HG02798 (cell line): ENCODE results near the gene NPPB.

Experiments
- ATAC-seq: cut with Tn5 transposase; IDR thresholded peaks from one replicate; pipeline ENCODE4 v1.9.1; 2021; ENCODE audit warnings: mild to moderate bottlenecking; ENCODE audit not compliant: unreplicated experiment, poor library complexity

NPPB gene

GRCh38 chr1:11881749-11882441 lies 23.1 kb upstream of the NPPB start:
- no peak for ATAC-seq

GRCh38 chr1:11880911-11881748 lies 22.4 kb upstream of the NPPB start:
- ATAC-seq, result no peak

- no peak for ATAC-seq
Measured at GRCh38 chr1:11880181-11880575, 21.4 kb upstream of the NPPB start.

- ATAC-seq, result no peak
Measured at GRCh38 chr1:11879311-11880180, 20.8 kb upstream of the NPPB start.

- ATAC-seq, result no peak
Measured at GRCh38 chr1:11878891-11879190, 20.1 kb upstream of the NPPB start.

- no peak for ATAC-seq
Measured at GRCh38 chr1:11878081-11878890, 19.5 kb upstream of the NPPB start.

GRCh38 chr1:11877074-11877473 lies 18.3 kb upstream of the NPPB start:
- no peak for ATAC-seq

GRCh38 chr1:11875094-11875493 lies 16.3 kb upstream of the NPPB start:
- ATAC-seq, result no peak

- ATAC-seq, result no peak
Measured at GRCh38 chr1:11874624-11875023, 15.9 kb upstream of the NPPB start.

- no peak for ATAC-seq
Measured at GRCh38 chr1:11874258-11874562, 15.5 kb upstream of the NPPB start.

- no peak for ATAC-seq
Measured at GRCh38 chr1:11873395-11874257, 14.9 kb upstream of the NPPB start.

GRCh38 chr1:11872545-11872944 lies 13.8 kb upstream of the NPPB start:
- ATAC-seq, result no peak

GRCh38 chr1:11869650-11870207 lies 11.0 kb upstream of the NPPB start:
- no peak for ATAC-seq

GRCh38 chr1:11869104-11869503 lies 10.4 kb upstream of the NPPB start:
- ATAC-seq, result no peak

GRCh38 chr1:11868331-11868980 lies 9.7 kb upstream of the NPPB start:
- no peak for ATAC-seq

- no peak for ATAC-seq
Measured at GRCh38 chr1:11862890-11863289, 4.1 kb upstream of the NPPB start.

GRCh38 chr1:11860587-11860986 lies 1.8 kb upstream of the NPPB start:
- no peak for ATAC-seq

- no peak for ATAC-seq
Measured at GRCh38 chr1:11860083-11860482, 1.3 kb upstream of the NPPB start.
